Measurements from ENCODE around the gene SLC31A2. TPM values are rescaled to one million over a fixed set of nuclear protein-coding genes. Genes with fewer than 3 reads are reported as not detected.

The SLC31A2 gene
- total and polyA plus RNA-seq, 2 experiments from 2014 or later, result 1.8 to 3.8 TPM

- no peak for TF ChIP-seq ETS1 (IDR thresholded peaks at IDR 0.05)
- TF ChIP-seq REST (IDR thresholded peaks at IDR 0.05; ENCODE audit: unreplicated experiment), result no peak
- no peak for TF ChIP-seq EZH2 (IDR thresholded peaks at IDR 0.05; ENCODE audit: low read depth, unreplicated experiment)
- TF ChIP-seq STAT1 (IDR thresholded peaks at IDR 0.05; ENCODE audit: unreplicated experiment), result no peak
- no peak for TF ChIP-seq NANOG (IDR thresholded peaks at IDR 0.05; ENCODE audit: borderline replicate concordance)
- no peak for TF ChIP-seq ZNF114 (CRISPR knock-in tag; IDR thresholded peaks at IDR 0.05)
- TF ChIP-seq JUNB (IDR thresholded peaks at IDR 0.05; ENCODE audit: unreplicated experiment), result no peak
- TF ChIP-seq POLR2AphosphoS5 (IDR thresholded peaks at IDR 0.05; ENCODE audit: low read depth), result no peak
- TF ChIP-seq CREB1 (CRISPR knock-in tag; IDR thresholded peaks at IDR 0.05; ENCODE audit: low read depth), result no peak
- TF ChIP-seq ZNF331 (CRISPR knock-in tag; IDR thresholded peaks at IDR 0.05; ENCODE audit: low read depth), result no peak
- no peak for TF ChIP-seq EZH2phosphoT487 (IDR thresholded peaks at IDR 0.05; ENCODE audit: unreplicated experiment)
- Histone ChIP-seq H3K4me3 (no peak overlapping the region), H3K27ac (ENCODE audit: low read depth) (no peak overlapping the region), H3K4me1 (ENCODE audit: insufficient read depth) (peaks cover 12% of the 10 kb centered on the region), H2AFZ (no peak overlapping the region), H3K9me2 (ENCODE audit: insufficient read depth) (no peaks in the 10 kb centered on the region; the same call in 1 of the 2 replicates), H3K79me2 (replicated peaks; ENCODE audit: insufficient read depth) (no peaks in the 10 kb centered on the region), H3K4me2 (no peak overlapping the region), H3K27me3 (ENCODE audit: insufficient read depth) (no peaks in the 10 kb centered on the region), H3K36me3 (ENCODE audit: insufficient read depth) (peaks cover 3% of the 10 kb centered on the region; the same call in 1 of the 2 replicates), H3F3A (replicated peaks; ENCODE audit: low read depth) (no peaks in the 10 kb centered on the region), H4K20me1 (replicated peaks; ENCODE audit: insufficient read depth) (no peaks in the 10 kb centered on the region; the same call in none of the 2 replicates)
- H3K9me3 Mint-ChIP-seq, result no peaks in the 10 kb centered on the region
- ATAC-seq (no peak), DNase-seq (ENCODE audit: low spot score) (no peak)
- no peaks in the 10 kb centered on the region for H3K27me3 Mint-ChIP-seq (ENCODE audit: insufficient read depth, low read depth, poor library complexity)
- no peak overlapping the region for H3K27ac Mint-ChIP-seq
- no peak overlapping the region for H3K4me3 Mint-ChIP-seq
- H3K4me1 Mint-ChIP-seq, result peaks cover 18% of the 10 kb centered on the region
- H3K36me3 Mint-ChIP-seq (ENCODE audit: low read depth), result peaks cover 19% of the 10 kb centered on the region
Measured at GRCh38 chr9:113163001-113163400, 12.2 kb downstream of the SLC31A2 start.
